ENCODE results near the gene DUSP21.
"Not testable (repeated sequence)": the region's sequence is repeated elsewhere in the genome, so short reads cannot be mapped to it uniquely, and the experiment has no call there.

DUSP21 gene

DNA sequence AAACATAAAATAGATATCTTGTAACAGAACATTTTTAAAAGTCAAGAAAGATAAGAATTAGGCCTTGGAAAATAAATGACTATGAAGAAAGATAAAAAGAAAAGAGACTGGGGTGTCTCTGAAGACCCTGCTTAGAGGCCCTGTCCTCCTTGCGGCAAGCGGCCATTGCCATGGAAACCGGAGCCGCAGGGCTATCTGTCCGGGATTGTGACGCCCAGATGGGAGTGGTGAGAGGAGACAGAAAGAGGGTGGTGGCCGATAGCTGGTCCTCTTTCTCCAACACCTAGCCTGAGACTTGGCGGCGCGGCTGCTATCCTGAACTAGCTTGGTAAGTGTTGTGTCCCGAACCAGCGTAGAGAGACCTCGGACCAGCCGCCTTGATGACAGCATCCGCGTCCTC is at the start of gene DUSP21:
TSS of gene DUSP21 (plus strand) at position 269 of the 400 bp plus-strand sequence. CDS start at position 381, 112 bp downstream.
- DNase-seq: no peak

DNA sequence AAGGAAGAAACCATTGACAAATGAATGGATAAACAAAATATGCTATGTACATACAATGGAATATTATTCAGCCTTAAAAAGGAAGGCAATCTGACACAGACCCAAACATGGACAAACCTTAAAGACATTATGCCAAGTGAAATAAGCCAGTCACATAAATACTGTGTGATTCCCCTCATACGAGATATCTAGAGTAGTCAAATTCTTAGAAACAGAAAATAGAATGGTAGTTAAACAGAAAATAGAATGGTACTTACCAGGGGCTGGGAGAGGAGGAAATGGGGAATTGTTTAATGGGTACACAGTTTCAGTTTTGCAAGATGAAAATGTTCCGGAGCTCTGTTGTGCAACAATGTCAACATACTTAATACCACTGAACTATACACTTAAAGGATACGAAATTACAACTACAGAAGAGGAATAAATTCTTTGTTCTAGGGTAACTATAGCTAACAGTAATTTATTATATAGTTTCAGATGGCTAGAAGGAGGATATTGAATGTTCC is 47.8 kb upstream of the DUSP21 start:
- DNase-seq: no peak

DNA sequence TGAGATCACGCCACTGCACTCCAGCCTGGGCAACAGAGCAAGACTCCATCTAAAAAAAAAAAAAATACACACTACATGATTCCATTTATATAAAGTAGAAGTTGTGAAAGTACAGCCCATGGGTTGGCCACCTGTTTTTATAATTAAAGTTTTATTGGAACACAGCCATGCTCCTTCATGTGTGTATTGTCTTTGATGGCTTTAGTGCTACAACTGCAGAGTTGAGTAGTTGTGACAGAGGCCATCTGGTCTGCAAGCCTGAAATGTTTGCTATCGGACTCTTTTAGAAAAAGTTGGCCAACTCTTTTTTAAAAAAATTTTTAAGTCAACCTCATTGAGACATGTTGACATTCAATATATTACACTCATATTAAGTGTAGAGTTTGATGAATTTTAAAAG is 41.2 kb upstream of the DUSP21 start:
- DNase-seq: no peak

DNA sequence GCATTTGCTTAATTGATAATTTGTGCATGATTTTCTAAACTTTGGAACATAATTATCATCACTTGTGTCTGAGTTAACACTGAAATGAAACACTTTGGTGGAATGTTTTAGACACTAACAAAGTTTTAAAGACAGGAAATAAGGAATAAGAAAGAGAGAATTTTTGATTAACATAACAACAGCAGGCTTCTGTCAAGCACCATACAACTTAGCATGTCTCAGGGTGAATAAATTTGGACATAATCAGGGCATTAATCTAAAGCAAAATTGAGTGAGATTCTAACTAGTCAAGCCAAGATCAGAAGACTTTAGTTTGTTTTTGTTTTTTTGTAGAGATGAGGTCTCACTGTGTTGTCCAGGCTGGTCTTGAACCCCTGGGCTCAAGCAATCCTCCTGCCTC is 28.1 kb upstream of the DUSP21 start:
- no peak for DNase-seq

DNA sequence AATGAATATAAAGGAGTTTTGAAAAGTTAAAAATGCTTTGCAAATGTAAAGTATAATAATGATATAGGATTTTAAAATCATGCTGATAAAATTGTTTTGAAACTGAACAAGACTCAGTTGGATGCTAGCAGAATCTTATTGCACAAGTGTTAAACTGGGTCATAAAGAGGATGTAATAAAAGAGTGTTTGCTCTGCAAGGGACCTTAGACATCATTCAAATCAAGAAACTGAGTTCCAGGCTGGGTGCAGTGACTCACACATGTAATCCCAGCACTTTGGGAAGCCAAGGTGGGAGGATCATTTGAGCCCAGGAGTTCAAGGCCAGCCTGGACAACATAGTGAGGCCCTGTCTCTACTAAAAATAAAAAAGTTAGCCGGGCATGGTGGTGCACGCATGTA is 27.5 kb upstream of the DUSP21 start:
- DNase-seq: no peak

DNA sequence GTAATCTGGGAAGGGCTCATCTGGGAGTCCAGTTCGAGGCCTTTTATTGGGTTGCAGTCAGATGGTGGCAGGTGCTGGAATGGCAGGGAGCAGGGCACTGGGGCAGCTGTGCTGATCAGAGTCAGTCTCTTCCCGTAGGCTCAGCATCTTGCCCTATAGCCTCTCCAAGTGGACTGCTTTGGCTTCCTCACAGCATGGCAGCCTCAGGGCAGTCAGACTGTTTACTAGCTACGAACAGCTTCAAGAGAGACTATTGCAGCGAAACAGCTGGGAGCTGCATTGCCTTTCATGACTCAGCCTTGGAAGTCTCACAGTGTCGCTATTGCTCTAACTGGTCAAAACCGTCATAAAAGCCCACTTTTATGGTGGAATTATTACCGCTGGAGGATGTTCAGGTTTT is 26.8 kb upstream of the DUSP21 start:
- no peak for DNase-seq

GRCh38 chrX:44822601-44823000 is 21.2 kb upstream of the DUSP21 start:
- no peak for DNase-seq

GRCh38 chrX:44823193-44823592 is 20.6 kb upstream of the DUSP21 start:
- DNase-seq: not testable (repeated sequence)

DNA sequence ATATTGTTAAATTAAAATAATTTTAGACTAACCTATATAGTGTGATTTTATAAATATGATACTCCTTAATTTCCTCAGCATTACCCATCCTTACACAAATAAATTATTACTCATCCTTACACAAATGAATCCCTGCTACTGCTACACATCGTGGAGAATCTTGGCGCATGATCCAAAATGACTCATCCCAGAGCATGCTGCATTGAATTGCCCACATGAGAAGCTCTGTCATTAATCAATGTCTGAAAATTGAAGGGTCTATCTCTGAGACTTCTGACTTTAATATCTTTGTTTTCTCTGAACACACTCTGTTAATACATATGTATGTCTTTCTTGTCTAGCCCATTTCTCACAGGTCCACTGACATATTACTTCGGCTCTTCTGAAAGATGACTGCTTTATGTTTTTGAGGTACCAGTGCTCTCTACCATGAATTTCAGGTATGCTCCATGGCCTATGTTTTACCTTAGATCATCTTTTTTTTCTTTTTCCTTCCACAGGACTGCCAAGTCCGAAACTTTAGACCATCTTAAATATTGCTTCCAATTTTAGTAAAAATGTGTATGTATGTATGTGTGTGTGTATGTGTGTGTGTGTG is 15.7 kb upstream of the DUSP21 start:
- DNase-seq: peak in 9 of 56 donors; percentile 0 to 26 (median 0)

GRCh38 chrX:44829832-44830231 is 14.0 kb upstream of the DUSP21 start:
- DNase-seq: no peak

DNA sequence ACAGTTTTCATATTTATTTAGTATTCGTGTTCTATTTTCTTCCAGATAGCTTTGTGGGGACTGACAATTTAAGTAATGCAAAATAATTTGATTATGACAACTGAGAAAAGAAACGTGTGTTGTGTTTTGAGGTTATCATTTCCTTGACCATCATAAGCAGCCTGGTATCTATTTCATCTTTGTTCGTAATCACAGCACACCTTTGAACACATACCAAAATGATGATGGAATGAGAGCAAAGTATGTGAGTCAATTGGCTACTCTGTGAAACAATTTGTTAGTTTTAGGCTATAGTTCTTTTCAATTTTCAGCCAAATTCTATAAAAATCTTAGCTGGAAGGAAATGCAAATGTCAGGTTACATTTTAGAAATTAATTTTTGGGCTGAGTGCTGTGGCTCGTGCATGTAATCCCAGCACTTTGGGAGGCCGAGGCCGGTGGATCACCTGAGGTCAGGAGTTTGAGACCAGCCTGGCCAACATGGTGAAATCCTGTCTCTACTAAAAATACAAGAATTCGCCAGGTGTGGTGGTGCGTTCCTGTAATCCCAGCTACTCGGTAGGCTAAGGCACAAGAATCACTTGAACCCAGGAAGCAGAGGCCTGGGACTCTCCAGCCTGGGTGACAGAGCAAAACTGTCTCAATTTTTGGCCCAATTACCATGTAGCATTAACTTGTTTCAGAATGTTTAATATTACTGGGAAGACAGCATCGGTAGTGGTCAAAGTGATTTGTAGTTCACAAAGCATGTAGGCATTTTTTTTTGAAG is 1.1 kb upstream of the DUSP21 start:
- DNase-seq: no peak

GRCh38 chrX:44843318-44843702 is 511 bp upstream of the DUSP21 start:
- no peak for DNase-seq

GRCh38 chrX:44844204-44844603 is 383 bp downstream of the DUSP21 start:
- no peak for DNase-seq

DNA sequence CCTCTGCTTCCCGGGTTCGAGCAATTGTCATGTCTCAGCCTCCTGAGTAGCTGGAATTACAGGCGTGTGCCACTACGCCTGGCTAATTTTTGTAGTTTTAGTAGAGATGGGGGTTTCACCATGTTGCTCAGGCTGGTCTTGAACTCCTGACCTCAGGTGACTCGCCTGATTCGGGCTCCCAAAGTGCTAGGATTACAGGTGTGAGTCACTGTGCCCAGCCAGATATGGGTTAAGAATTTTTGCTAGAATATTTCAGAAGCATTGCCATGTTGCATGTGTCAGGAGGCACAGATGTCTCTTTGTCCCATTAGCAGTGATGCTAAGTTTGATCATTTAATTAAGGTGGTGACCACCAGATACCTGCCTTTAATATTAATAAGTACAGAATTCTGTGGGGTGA is 7.1 kb downstream of the DUSP21 start:
- not testable (repeated sequence) for DNase-seq

- DNase-seq: no peak
Measured at GRCh38 chrX:44871114-44871645, 27.4 kb downstream of the DUSP21 start.

DNA sequence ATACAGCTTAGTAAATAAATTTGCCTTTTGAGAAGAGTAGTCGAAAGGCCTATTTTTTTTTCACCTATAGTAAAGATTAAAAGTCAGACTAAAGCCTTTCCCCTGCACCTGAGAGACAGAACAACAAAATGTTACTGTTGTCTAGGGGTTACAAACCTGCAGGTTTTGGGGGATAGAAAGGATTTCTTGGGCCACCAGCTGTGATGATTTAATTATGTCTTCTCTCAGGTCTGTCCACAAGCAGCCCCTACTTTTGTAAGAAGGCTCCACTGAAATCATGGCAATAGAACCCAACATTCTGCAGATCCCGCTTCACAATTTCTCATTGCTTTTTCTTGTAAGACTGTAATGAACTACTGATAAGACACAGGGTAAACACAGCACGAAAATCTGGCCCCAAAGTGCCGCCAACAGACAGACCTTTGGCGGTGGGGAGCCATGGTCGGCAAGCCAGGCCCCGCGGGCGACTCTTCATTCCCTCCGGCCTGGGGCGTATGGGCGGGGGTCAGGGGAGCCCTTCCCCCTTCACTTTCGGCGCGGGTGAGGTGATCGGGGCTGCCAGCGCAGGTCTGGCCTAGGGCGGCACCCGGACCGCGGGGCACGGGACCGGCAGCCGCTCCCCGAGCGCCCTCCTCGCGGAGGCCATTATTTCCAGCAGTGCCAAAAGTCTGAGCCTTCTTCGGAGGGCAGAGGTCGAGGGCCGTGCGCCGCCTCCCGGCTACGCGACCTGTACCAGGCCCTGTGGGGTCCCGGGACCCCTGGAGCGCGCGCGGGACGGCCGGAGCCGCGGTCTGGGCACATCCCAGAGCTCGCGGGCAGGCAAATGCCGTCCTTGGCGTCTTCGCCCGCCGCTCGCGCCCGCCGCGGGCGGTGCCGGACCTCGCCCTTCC is 28.4 kb downstream of the DUSP21 start:
- peak in 23 of 56 donors; percentile 1 to 73 (median 26) for DNase-seq

DNA sequence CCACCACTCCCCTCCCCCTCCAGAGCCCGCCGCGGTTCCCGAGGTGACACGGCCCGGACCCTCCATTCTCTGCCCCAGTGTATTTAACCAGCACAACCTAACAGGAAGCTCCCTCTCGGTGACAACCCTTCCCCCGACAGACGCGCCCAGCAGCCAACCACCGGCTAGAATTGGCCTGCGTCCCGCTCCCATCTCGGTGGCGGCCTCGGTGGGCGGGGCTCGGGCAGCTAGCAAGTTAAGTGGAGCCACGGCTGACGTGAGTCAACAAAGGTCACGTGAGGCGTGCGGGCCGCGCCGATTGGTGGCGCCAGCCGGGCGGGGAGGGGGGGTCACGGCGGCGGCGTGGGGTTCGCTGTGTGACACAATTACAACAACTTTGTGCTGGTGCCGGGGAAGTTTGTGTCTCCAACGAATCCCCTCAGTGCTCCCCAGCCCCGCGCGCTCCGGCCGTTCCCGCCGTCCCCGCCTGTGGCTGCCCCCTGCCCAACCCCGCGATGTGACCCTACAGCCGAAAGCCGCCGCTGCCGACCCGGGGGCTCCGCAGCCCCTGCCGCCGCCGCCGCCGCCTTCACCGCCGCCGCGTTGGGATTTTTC is 29.1 kb downstream of the DUSP21 start, which contains the start of gene KDM6A:
TSS of gene KDM6A (plus strand) at position 368 of the 594 bp plus-strand sequence. CDS start 364 bp downstream, outside the sequence.
- DNase-seq: peak; percentile 11 to 100 (median 95)

DNA sequence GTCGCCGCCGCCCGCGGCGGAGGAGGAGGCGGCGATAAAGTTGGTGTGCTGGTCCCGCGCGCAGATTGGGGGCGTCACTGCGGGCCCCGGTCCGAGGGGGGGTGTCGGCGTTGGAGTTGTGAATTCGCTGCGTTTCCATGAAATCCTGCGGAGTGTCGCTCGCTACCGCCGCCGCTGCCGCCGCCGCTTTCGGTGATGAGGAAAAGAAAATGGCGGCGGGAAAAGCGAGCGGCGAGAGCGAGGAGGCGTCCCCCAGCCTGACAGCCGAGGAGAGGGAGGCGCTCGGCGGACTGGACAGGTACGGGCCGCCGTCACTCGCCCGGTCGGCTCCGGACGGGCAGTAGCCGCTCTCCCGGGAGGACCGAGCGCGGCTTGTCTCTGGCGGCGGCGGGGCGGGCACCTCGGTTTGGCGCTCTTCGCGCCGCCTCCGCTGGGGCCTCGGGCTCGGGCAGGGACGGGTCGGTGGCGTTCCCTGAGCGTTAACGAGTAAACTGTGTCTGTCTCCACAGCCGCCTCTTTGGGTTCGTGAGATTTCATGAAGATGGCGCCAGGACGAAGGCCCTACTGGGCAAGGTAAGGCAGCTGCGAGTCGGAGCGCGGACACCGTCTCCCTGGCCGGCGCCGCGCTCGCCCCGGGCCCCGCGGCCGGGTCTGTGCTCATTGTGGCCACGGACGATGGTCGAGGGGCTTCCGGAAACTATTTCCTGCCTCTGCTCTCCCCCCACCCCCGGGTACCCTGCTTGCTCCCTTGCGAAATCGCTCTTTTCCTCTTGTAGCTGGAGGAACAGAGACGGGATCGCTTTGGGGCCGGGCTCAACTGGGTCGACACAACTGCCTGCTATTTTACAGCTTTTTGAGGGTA is 29.8 kb downstream of the DUSP21 start:
- DNase-seq: peak in 51 of 56 donors; percentile 0 to 81 (median 29)

- DNase-seq: peak in 15 of 56 donors; percentile 1 to 53 (median 16)
Measured at GRCh38 chrX:44874420-44875184, 30.8 kb downstream of the DUSP21 start.
